Loucy (cell line): ENCODE measurements around the gene HIVEP2.

Experiments
- H2AFZ ChIP-seq: fragments of 200-600 bp; sonication (generic); 2 replicates; pipeline ENCODE4 v1.6.0; 2016; ENCODE audit warnings: antibody characterized with exemption, mild to moderate bottlenecking, low read length, moderate library complexity
- H3F3A ChIP-seq: fragments of 200-600 bp; 2 replicates; pipeline ENCODE4 v1.6.0; 2016; ENCODE audit warnings: antibody characterized with exemption, low read depth, mild to moderate bottlenecking
- H3K27me3 ChIP-seq: fragments of 200-600 bp; sonication (generic); 2 replicates; pipeline ENCODE4 v1.6.1; 2014; ENCODE audit warnings: low read length, mild to moderate bottlenecking; ENCODE audit not compliant: insufficient read depth, poor library complexity, severe bottlenecking
- H3K36me3 ChIP-seq: fragments of 200-600 bp; sonication (generic); 2 replicates; pipeline ENCODE4 v1.6.1; 2016; ENCODE audit warnings: low read length; ENCODE audit not compliant: insufficient read depth
- H3K4me1 ChIP-seq: fragments of 200-600 bp; sonication (generic); 2 replicates; pipeline ENCODE4 v1.5.1; 2014; ENCODE audit warnings: low read length, mild to moderate bottlenecking; ENCODE audit not compliant: insufficient read depth, poor library complexity, severe bottlenecking
- H3K4me2 ChIP-seq: fragments of 200-600 bp; sonication (generic); 2 replicates; pipeline ENCODE4 v1.6.0; 2014; ENCODE audit warnings: antibody characterized with exemption, low read length, low read depth, mild to moderate bottlenecking; ENCODE audit not compliant: poor library complexity, severe bottlenecking
- H3K4me3 ChIP-seq: fragments of 200-600 bp; sonication (generic); 2 replicates; pipeline ENCODE4 v1.5.1; 2014; ENCODE audit warnings: low read length, mild to moderate bottlenecking, mixed read lengths; ENCODE audit not compliant: poor library complexity, severe bottlenecking
- H3K79me2 ChIP-seq: fragments of 200-600 bp; sonication (generic); 2 replicates; pipeline ENCODE4 v1.6.1; 2014; ENCODE audit warnings: low read length; ENCODE audit not compliant: insufficient read depth
- H3K9ac ChIP-seq: fragments of 200-600 bp; sonication (generic); 2 replicates; pipeline ENCODE4 v1.6.0; 2014; ENCODE audit warnings: mild to moderate bottlenecking, low read depth, low read length, moderate library complexity; ENCODE audit not compliant: poor library complexity, severe bottlenecking
- H3K9me2 ChIP-seq: fragments of 200-600 bp; sonication (generic); replicated peaks from 2 replicates; pipeline ENCODE4 v1.6.1; 2016; ENCODE audit warnings: low read depth, low read length, mixed read lengths
- H3K9me3 ChIP-seq: fragments of 200-600 bp; sonication (generic); 2 replicates; pipeline ENCODE4 v1.6.1; 2014; ENCODE audit warnings: mild to moderate bottlenecking, antibody characterized with exemption, low read length, low read depth; ENCODE audit not compliant: insufficient read depth
- H4K20me1 ChIP-seq: fragments of 200-600 bp; sonication (generic); 2 replicates; pipeline ENCODE4 v1.6.0; 2014; ENCODE audit warnings: antibody characterized with exemption, low read length, mild to moderate bottlenecking; ENCODE audit not compliant: insufficient read depth, poor library complexity, severe bottlenecking
- CTCF ChIP-seq: fragments of 200-600 bp; sonication (generic); conservative IDR thresholded peaks from 2 replicates; pipeline ENCODE4 v1.5.1; 2014; ENCODE audit warnings: mild to moderate bottlenecking, antibody characterized with exemption, low read length
- EZH2phosphoT487 ChIP-seq: fragments of 200-600 bp; IDR thresholded peaks from 2 replicates; pipeline ENCODE4 v1.6.1; 2018; ENCODE audit warnings: antibody characterized with exemption, mild to moderate bottlenecking, moderate library complexity, borderline replicate concordance

The HIVEP2 gene

DNA sequence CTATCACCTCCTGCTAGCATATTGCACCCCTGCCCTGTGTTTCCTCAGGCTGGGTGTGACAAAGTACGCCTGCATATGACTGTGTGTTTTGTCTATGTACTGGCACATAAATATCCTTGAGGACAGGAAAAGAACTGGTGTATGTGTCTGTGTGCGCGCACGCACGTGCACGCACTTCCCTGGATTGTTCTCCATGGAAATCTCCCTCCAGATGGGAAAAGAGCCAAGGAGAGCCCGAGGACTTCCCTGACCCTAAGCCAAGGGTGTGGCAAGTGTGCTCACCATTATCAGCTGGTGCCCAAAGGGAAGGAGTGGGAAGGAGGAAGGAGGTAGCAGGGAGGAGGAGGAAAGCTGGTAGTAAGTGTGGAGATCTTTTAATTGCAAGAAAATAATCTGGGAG lies 117.6 kb downstream of the HIVEP2 start:
- Histone ChIP-seq H3K9ac (no peak overlapping the region), H3F3A (peaks cover 2% of the 10 kb centered on the region; the same call in 1 of the 2 replicates), H3K9me3 (no peaks in the 10 kb centered on the region), H2AFZ (no peak overlapping the region), H3K36me3 (peaks cover 14% of the 10 kb centered on the region; the same call in 1 of the 2 replicates), H4K20me1 (no peaks in the 10 kb centered on the region), H3K9me2 (no peaks in the 10 kb centered on the region), H3K27me3 (no peaks in the 10 kb centered on the region), H3K4me1 (peaks cover 22% of the 10 kb centered on the region), H3K4me3 (no peak overlapping the region), H3K4me2 (no peak overlapping the region), H3K79me2 (peaks cover 30% of the 10 kb centered on the region)
- TF ChIP-seq EZH2phosphoT487 (no peak), CTCF (no peak)

GRCh38 chr6:142825760-142826159 lies 119.2 kb downstream of the HIVEP2 start:
- Histone ChIP-seq H3K79me2 (peaks cover 46% of the 10 kb centered on the region), H4K20me1 (no peaks in the 10 kb centered on the region), H3K27me3 (no peaks in the 10 kb centered on the region)

GRCh38 chr6:142824426-142824825 lies 120.5 kb downstream of the HIVEP2 start:
- Histone ChIP-seq H3K27me3 (no peaks in the 10 kb centered on the region), H3F3A (peaks cover 2% of the 10 kb centered on the region; the same call in 1 of the 2 replicates), H3K9ac (no peak overlapping the region), H2AFZ (no peak overlapping the region), H3K4me2 (no peak overlapping the region), H3K36me3 (0 out of 2 replicates have a peak, but pooled peaks cover 9% of the 10 kb centered on the region), H4K20me1 (peaks cover 4% of the 10 kb centered on the region), H3K9me3 (no peaks in the 10 kb centered on the region), H3K79me2 (peaks cover 43% of the 10 kb centered on the region), H3K4me3 (no peak overlapping the region), H3K9me2 (no peaks in the 10 kb centered on the region), H3K4me1 (peaks cover 52% of the 10 kb centered on the region)
- TF ChIP-seq EZH2phosphoT487 = no peak
- TF ChIP-seq CTCF = no peak

More at GRCh38 chr6:142825760-142826159, 119.2 kb downstream of the HIVEP2 start:
- peaks cover 38% of the 10 kb centered on the region for H3K4me1 ChIP-seq
- no peaks in the 10 kb centered on the region for H3K9me3 ChIP-seq
- H3K4me2 ChIP-seq = no peak overlapping the region
- H3K4me3 ChIP-seq = no peak overlapping the region
- H3K9me2 ChIP-seq = no peaks in the 10 kb centered on the region
- H3F3A ChIP-seq = peaks cover 2% of the 10 kb centered on the region; the same call in 1 of the 2 replicates
- no peak overlapping the region for H2AFZ ChIP-seq
- H3K36me3 ChIP-seq = peaks cover 9% of the 10 kb centered on the region; the same call in 1 of the 2 replicates
- no peak overlapping the region for H3K9ac ChIP-seq
- TF ChIP-seq CTCF (no peak), EZH2phosphoT487 (no peak)
